ENCODE results near the gene DBN1.
"Not testable (repeated sequence)": the region's sequence is repeated elsewhere in the genome, so short reads cannot be mapped to it uniquely, and the experiment has no call there.

DBN1 gene

DNA sequence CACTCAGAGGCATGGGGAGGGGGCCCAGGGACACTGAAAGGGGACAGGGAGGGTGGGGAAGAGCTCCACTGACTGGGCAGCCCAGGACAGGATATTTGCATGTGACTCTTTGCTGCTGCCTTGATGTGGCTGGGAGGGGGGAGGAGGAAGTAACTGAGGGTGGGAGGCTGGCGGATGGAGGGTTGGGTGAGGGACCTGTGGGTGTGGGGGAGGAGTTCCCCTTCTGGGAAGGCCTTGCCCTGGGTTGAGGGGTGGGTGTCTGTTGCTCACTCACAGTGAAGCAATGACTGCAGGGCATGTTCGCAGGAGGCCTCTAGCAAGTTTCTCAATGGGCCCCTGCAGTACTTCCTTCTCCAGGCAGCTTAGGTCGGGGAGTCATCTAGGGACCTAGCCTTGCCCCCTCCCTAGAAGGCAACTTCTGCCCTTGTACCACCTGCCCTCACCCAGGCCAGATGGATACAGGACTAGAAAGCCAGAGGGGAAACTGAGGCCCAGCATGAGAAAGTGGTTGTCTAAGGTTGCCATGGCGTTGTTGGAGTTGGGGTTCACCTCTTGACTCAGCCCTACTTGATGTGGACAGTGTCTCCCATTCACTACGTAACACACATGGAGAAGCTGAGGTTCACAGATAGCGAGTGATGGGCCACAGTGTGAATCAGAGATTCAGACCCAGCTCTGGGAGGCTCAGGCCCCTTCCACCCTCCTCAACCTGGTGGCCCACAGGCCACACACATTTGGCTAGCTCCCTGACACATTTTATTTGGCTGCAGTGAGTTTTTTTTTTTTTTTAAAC is 44.0 kb downstream of the DBN1 start:
- DNase-seq (ENCODE audit: low read depth), result peak; percentile 75

DNA sequence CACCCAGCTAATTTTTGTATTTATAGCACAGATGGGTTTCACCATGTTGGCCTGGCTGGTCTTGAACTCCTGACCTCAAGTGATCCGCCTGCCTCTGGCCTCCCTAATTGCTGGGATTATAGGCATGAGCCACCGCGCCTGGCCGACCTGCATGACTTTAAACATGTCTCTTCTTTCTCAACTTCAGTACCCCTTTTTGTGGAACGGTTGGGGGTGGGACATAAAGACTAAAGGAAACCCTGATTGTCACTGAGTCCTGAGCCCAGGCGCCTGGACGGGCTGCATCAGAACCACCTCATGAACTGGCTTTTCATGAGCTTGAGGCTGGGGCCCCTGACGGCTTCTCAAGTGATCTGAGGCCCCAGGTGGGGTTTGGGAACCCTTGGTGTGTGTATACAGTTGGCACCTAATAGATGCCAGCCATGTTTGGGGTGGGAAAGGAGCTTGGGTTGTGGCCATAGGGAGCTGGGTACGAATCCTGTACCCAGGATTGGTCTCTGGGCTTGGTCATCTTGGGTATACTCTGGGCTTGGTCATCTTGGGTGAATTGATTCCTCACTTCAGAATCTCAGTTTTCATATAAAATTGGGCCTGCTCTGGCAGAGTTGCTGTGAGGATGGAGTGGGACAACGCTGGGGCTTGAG is 44.7 kb downstream of the DBN1 start:
- no peak for DNase-seq (ENCODE audit: low read depth)

GRCh38 chr5:177427919-177428573 is 45.4 kb downstream of the DBN1 start:
- DNase-seq (ENCODE audit: low read depth), result no peak

GRCh38 chr5:177427211-177427822 is 46.1 kb downstream of the DBN1 start:
- no peak for DNase-seq (ENCODE audit: low read depth)

GRCh38 chr5:177426566-177427210 is 46.7 kb downstream of the DBN1 start, which contains the start of gene GRK6:
TSS of gene GRK6 (plus strand) at chr5:177426676. CDS start at chr5:177426846, 170 bp downstream.
- DNase-seq (ENCODE audit: low read depth), result peak; percentile 56

- DNase-seq (ENCODE audit: low read depth), result peak; percentile 96
These were observed 47.5 kb downstream of the DBN1 start for GRCh38 chr5:177425801-177426565.

- DNase-seq (ENCODE audit: low read depth), result no peak
These were observed 48.1 kb downstream of the DBN1 start for GRCh38 chr5:177425196-177425800.

- DNase-seq (ENCODE audit: low read depth), result no peak
These were observed 49.8 kb downstream of the DBN1 start for GRCh38 chr5:177423671-177424070.

DNA sequence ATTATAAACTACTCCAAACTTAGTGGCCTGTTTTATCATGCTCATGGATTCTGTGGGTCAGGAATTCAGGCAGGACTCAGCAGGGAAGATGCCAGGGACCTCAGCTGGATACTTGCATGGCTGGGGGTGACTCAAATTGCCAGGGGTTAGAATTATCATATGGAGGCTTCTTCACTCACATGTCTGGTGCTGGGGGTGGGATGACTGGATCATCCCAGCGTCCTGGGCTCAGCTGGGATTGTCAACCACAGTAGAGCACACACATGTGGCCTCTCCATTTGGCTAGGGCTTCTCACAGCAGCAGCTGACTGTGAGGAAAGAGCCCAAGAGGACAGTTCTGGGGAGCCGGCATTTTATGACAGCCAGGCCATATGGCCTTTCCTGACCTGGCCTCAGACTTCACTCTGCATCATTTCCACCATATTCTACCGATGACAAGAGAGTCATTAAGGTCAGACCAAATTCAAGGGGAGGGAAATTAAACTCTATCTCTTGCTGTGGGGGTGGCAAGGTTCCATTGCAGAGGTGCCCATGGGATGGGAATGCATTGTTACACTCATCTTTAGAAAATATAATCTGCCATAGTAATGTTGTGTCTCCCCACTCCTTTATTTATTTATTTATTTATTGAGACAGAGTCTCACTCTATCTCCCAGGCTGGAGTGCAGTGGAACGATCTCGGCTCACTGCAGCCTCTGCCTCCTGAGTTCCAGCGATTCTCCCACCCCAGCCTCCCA is 52.2 kb downstream of the DBN1 start:
- DNase-seq (ENCODE audit: low read depth), result no peak

GRCh38 chr5:177420472-177420871 is 53.0 kb downstream of the DBN1 start:
- not testable (repeated sequence) for DNase-seq (ENCODE audit: low read depth)

DNA sequence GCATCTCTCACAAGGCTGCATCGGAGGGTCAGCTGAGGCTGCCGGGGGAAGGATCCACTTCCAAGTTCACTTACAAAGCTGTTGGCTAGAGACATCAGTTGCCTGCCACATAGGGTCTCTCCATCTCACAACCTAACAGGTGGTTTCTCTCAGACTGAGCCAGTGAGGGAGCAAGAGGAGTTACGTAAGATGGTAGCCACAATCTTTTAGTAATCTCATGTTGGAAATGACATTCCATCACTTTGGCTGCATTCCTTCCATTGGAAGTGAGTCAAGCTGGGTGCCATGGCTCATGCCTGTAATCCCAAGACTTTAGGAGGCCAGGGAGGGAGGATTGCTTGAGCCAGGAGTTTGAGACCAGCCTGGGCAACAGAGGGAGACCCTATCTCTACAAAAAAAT is 54.4 kb downstream of the DBN1 start:
- no peak for DNase-seq (ENCODE audit: low read depth)

GRCh38 chr5:177417081-177417480 is 56.4 kb downstream of the DBN1 start:
- DNase-seq (ENCODE audit: low read depth), result not testable (repeated sequence)

- no peak for DNase-seq (ENCODE audit: low read depth)
These were observed 59.0 kb downstream of the DBN1 start for GRCh38 chr5:177414481-177414880.

DNA sequence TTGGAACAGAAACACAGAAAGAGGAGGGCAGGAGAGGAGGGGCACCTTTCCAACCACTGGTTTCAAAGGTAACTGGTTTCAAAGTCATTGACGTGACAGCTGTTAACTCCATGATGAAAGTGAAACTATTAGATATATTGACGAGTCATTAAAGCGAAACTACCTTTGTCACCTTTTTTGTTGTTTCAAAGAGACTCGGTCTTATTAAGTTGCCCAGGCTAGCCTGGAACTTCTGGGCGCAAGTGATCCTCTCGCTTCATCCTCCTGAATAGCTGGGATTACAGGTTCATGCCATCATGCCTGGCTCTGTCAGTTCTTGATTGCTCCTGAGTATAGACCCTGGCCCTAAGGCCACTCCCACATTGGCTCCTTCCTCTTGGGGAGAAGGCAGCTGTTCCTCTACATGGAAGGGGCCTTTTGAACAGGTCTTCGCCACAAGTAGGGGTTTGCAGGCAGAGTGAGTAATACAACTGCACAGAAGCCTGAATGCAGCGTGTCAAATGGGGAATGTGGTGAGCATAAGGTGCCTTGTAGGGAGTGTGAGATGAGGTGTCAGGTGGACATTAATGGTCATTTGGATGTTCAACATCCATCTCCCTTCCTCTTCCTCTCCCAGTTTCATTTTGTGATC is 60.7 kb downstream of the DBN1 start:
- no peak for DNase-seq (ENCODE audit: low read depth)

DNA sequence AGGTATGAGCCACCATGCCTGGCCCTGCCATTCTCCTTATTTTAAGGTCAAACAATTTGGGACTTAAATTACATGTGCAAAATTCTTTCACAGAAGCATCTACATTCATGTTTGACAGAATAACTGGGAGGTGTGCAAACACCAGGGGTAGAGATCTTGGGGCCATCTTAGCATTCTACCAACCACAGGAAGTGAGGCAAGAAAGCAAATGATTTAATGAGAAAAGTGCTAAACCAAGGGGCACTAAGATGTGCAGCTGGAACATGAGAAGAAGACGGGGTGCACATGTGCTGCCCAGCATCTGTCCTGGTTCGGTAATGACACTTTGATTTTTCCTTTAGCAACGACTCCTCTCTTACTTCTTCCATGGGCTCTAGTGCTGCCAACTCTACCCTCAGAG is 62.9 kb downstream of the DBN1 start:
- DNase-seq (ENCODE audit: low read depth), result no peak

GRCh38 chr5:177409043-177409801 is 64.2 kb downstream of the DBN1 start, which contains the start of gene F12:
TSS of gene F12 (minus strand) at chr5:177409564. CDS start at chr5:177409527, 37 bp downstream.
- DNase-seq (ENCODE audit: low read depth), result no peak
